ENCODE data around the gene RNF44.

DNA sequence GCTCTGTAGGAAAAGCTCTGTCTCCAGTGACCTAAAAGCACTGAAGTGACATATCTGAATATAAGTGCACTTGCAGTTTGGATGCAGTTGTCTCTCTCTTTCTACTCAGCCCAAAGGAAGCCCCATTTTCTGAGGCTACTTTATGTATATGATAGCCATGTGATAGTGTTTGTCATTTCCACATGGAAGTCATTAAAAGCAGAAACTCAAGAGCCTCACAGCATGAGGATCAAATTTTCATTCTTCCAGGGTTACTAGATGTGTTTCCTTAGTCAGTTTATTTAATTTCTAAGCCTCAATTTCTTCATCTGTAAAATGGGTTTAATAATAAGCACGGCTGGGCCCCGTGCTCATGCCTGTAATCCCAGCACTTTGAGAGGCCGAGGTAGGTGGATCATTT is 36.7 kb downstream of the RNF44 start:
- TF ChIP-seq EZH2 (IDR thresholded peaks at IDR 0.05) (no peak), POLR2AphosphoS5 (IDR thresholded peaks at IDR 0.05; ENCODE audit: borderline replicate concordance, low read depth, low read length) (no peak), FOXP2 (optimal IDR thresholded peaks at IDR 0.05; ENCODE audit: control extremely low read depth, extremely low read length, insufficient read depth) (no peak)

All from SK-N-MC (cell line).